KOPT-K1 (cell line): ENCODE results near the gene PAK6.

Source experiments
- H3K27ac ChIP-seq: fragments of 200-600 bp; sonication (generic); 2 replicates; pipeline ENCODE4 v1.5.1; 2016; ENCODE audit warnings: antibody characterized with exemption, mild to moderate bottlenecking, low read depth, low read length; ENCODE audit not compliant: poor library complexity, severe bottlenecking
- H3K36me3 ChIP-seq: fragments of 200-600 bp; sonication (generic); 2 replicates; pipeline ENCODE4 v1.5.1; 2017; ENCODE audit warnings: antibody characterized with exemption, mild to moderate bottlenecking, low read length, moderate library complexity; ENCODE audit not compliant: insufficient read depth
- H3K9me3 ChIP-seq: fragments of 200-600 bp; sonication (generic); 2 replicates; pipeline ENCODE4 v1.5.1; 2017; ENCODE audit warnings: antibody characterized with exemption, low read length, mild to moderate bottlenecking; ENCODE audit not compliant: insufficient read depth, poor library complexity, severe bottlenecking

Gene PAK6

DNA sequence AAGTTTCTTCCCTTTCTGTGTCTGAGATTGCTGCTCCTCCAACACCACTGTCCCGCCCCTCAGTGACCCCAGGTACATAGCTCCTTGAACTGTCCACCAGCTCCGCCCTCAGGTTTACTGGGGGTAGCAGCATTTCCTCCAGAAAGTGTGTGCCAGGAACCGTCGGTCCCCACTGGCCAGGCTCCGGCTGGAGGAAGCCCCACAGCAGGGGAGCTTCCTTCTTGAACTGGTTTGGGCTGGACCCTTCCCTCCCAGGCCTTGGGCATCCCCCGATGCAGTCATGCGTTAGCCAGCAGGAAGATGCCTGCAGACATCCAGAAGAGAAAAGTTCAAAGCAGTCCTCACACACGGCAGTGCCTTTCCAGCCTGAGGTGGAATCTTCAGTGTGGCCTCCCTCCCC lies 19.7 kb downstream of the PAK6 start:
- H3K36me3 ChIP-seq = no peaks in the 10 kb centered on the region
- H3K9me3 ChIP-seq = no peaks in the 10 kb centered on the region
- H3K27ac ChIP-seq = no peak overlapping the region

DNA sequence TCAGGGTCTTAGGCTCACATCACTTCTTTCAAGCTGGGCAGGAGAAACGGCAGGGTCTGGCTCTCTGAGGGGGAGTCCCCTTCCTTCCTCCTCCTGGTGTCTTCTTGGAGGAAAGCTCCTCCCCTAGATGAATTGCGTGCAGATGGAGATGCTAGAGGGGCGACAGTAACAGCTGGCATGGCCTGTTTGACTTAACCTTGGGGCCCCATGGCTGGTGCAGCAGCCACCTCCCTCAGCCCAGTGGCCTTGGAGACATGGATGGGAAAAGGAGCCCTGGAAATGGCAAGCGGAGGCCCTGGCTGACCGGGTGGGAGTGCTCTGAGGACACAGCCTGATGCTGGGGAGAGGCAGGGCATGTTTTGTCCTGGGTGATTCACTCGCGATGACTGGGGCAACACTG lies 20.2 kb downstream of the PAK6 start:
- H3K9me3 ChIP-seq = no peaks in the 10 kb centered on the region
- no peak overlapping the region for H3K27ac ChIP-seq
- H3K36me3 ChIP-seq = no peaks in the 10 kb centered on the region

- H3K9me3 ChIP-seq = no peaks in the 10 kb centered on the region
- H3K27ac ChIP-seq = no peak overlapping the region
These were observed 24.3 kb downstream of the PAK6 start for GRCh38 chr15:40263024-40263754.

GRCh38 chr15:40264321-40265153 lies 25.7 kb downstream of the PAK6 start:
- Histone ChIP-seq H3K9me3 (no peaks in the 10 kb centered on the region), H3K27ac (no peak overlapping the region)

More at GRCh38 chr15:40263024-40263754, 24.3 kb downstream of the PAK6 start:
- H3K36me3 ChIP-seq = no peaks in the 10 kb centered on the region

DNA sequence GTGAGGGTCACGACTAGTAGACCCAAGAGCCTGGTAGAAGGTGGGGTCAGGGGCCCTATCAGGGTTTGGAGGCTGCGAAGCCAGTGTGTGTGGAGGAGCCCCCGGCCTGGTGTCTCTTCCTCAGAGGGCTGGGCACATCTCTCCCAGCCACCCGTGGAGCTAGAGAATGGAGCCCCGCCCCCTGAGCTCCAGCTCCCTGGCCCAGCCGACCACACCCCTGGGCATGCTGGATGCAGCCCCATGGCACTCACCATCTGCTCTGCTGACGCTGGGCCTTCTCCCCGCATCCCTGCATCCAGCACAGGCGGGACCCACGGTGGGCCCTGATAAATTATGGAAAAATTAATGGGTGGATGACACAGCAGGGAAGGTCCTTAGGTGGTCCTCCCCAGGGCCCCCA lies 26.5 kb downstream of the PAK6 start:
- no peaks in the 10 kb centered on the region for H3K9me3 ChIP-seq
- no peak overlapping the region for H3K27ac ChIP-seq
- no peaks in the 10 kb centered on the region for H3K36me3 ChIP-seq

More at GRCh38 chr15:40264321-40265153, 25.7 kb downstream of the PAK6 start:
- H3K36me3 ChIP-seq = no peaks in the 10 kb centered on the region

DNA sequence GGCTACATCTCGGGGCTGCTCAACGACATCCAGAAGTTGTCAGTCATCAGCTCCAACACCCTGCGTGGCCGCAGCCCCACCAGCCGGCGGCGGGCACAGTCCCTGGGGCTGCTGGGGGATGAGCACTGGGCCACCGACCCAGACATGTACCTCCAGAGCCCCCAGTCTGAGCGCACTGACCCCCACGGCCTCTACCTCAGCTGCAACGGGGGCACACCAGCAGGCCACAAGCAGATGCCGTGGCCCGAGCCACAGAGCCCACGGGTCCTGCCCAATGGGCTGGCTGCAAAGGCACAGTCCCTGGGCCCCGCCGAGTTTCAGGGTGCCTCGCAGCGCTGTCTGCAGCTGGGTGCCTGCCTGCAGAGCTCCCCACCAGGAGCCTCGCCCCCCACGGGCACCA lies 27.0 kb downstream of the PAK6 start:
- Histone ChIP-seq H3K9me3 (no peaks in the 10 kb centered on the region), H3K36me3 (no peaks in the 10 kb centered on the region), H3K27ac (no peak overlapping the region)

DNA sequence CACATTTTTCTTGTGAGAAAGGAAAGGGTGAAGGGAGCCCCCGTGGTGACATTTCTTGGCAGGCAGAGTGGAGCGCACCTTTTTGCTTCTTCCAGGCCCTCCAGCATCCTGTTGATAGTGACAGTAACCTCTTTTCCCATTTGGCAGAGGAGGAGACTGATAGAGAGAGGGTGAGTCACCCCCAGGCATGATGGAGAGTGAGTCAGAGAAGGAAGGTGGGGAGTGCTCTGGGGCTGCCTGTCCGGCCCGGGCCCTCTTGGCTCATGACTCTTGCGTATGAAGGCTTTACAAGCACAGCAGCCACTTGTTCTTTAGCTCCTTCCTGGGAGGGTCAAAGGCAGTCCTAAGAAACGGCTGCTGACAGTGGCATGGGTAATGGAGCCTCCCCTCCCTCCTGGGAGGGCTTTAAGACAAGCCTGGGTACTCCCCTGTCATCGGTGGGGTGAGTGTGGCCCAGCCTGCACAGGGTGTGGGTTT lies 28.0 kb downstream of the PAK6 start:
- H3K36me3 ChIP-seq = no peaks in the 10 kb centered on the region
- no peak overlapping the region for H3K27ac ChIP-seq
- no peaks in the 10 kb centered on the region for H3K9me3 ChIP-seq

- H3K36me3 ChIP-seq = no peaks in the 10 kb centered on the region
- no peaks in the 10 kb centered on the region for H3K9me3 ChIP-seq
- H3K27ac ChIP-seq = no peak overlapping the region
These were observed 28.8 kb downstream of the PAK6 start for GRCh38 chr15:40267670-40268069.

DNA sequence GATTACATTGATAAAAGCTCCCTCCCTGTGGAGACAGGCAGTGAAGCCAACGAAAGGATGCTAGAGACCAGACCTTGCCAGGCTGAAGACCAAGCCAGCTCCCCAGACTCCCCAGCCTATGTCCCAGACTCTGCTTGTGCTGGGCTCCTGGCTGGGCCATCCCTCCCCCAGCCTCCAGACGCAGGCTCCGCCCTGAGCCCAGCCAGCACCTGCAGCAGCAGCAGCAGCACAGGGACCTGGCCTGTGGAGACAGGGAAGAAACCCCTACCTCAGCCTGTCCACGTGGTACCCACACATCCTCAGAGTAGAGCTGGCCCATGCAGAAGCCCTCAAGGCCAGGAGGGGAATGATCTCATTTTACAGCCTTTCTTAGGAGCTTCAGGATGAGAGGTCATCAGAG lies 30.7 kb downstream of the PAK6 start:
- no peaks in the 10 kb centered on the region for H3K9me3 ChIP-seq
- H3K27ac ChIP-seq = peak overlapping the region; percentile 47
- no peaks in the 10 kb centered on the region for H3K36me3 ChIP-seq

- no peaks in the 10 kb centered on the region for H3K9me3 ChIP-seq
- no peaks in the 10 kb centered on the region for H3K36me3 ChIP-seq
- peak overlapping the region; percentile 47 for H3K27ac ChIP-seq
These were observed 31.6 kb downstream of the PAK6 start for GRCh38 chr15:40270246-40270995.

GRCh38 chr15:40271685-40272484 lies 33.0 kb downstream of the PAK6 start:
- H3K36me3 ChIP-seq = no peaks in the 10 kb centered on the region
- no peak overlapping the region for H3K27ac ChIP-seq
- H3K9me3 ChIP-seq = no peaks in the 10 kb centered on the region

DNA sequence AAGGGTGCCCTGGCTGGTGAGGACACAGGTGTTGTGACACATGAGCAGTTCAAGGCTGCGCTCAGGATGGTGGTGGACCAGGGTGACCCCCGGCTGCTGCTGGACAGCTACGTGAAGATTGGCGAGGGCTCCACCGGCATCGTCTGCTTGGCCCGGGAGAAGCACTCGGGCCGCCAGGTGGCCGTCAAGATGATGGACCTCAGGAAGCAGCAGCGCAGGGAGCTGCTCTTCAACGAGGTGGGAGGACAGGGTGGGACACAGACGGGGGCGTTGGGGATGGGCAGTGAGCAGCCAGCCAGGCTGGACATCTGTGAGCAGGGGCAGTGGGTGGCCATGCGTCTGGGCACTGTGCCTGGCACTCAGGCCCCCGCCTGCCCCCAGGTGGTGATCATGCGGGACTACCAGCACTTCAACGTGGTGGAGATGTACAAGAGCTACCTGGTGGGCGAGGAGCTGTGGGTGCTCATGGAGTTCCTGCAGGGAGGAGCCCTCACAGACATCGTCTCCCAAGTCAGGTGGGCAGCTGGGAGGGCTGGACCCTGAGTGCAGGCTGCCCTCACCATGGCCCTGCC lies 33.7 kb downstream of the PAK6 start:
- Histone ChIP-seq H3K36me3 (no peaks in the 10 kb centered on the region), H3K27ac (no peak overlapping the region), H3K9me3 (no peaks in the 10 kb centered on the region)

DNA sequence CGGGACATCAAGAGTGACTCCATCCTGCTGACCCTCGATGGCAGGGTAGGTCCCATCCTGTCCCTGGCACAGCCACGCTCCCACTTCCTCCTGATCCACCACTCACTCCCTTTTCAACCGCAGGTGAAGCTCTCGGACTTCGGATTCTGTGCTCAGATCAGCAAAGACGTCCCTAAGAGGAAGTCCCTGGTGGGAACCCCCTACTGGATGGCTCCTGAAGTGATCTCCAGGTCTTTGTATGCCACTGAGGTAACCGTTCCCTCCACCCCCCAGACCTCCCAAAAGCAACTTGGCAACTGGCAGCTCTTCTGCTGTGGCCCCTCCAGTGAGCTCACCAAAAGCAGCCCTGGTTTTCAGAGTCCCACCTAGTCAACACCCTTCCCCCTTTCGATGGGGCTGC lies 34.6 kb downstream of the PAK6 start:
- Histone ChIP-seq H3K36me3 (no peaks in the 10 kb centered on the region), H3K9me3 (no peaks in the 10 kb centered on the region), H3K27ac (no peak overlapping the region)
